Left renal pelvis (tissue), 4 donors: ENCODE measurements around the gene CADM4. TPM values are rescaled to one million over a fixed set of nuclear protein-coding genes. Genes with fewer than 3 reads are reported as not detected.
"Not testable (repeated sequence)": the region's sequence is repeated elsewhere in the genome, so short reads cannot be mapped to it uniquely, and the experiment has no call there.

ENCODE experiments used
- DNase-seq, 4 donors: peaks; one replicate each; pipeline ENCODE4 v3.0.0-alpha.2; 2013; ENCODE audit warnings: low read depth in 4 of 4, low spot score in 3 of 4
- polyA plus RNA-seq, 4 donors: library from polyadenylated mRNA; unstranded; fragments of 120-200 nt; gene quantifications; one replicate each; pipeline ENCODE4 v1.2.1, GENCODE V29; 2013; ENCODE audit not compliant: insufficient read length in 4 of 4

The CADM4 gene
- polyA plus RNA-seq, 4 donors, result 30.7 to 54.3 (median 43.1) TPM

- no peak for DNase-seq
These were observed 24.4 kb upstream of the CADM4 start for GRCh38 chr19:43664018-43664417.

GRCh38 chr19:43662487-43662886 lies 22.8 kb upstream of the CADM4 start:
- no peak for DNase-seq

GRCh38 chr19:43660971-43661360 lies 21.3 kb upstream of the CADM4 start:
- no peak for DNase-seq

GRCh38 chr19:43660301-43660970 lies 20.8 kb upstream of the CADM4 start:
- no peak for DNase-seq

- DNase-seq, result no peak
These were observed 18.8 kb upstream of the CADM4 start for GRCh38 chr19:43658494-43658893.

- no peak for DNase-seq
These were observed 18.4 kb upstream of the CADM4 start for GRCh38 chr19:43658001-43658400.

GRCh38 chr19:43656436-43656835 lies 16.8 kb upstream of the CADM4 start:
- no peak for DNase-seq

- DNase-seq, result no peak
These were observed 12.9 kb upstream of the CADM4 start for GRCh38 chr19:43652546-43652874.

- no peak for DNase-seq
These were observed 12.3 kb upstream of the CADM4 start for GRCh38 chr19:43651758-43652545.

- DNase-seq, result not testable (repeated sequence)
These were observed 10.6 kb upstream of the CADM4 start for GRCh38 chr19:43650276-43650675.

- DNase-seq, result no peak
These were observed 9.9 kb upstream of the CADM4 start for GRCh38 chr19:43649514-43649913.

- no peak for DNase-seq
These were observed 9.0 kb upstream of the CADM4 start for GRCh38 chr19:43648633-43649032.

GRCh38 chr19:43644181-43644580 lies 4.5 kb upstream of the CADM4 start:
- DNase-seq, result no peak

- no peak for DNase-seq
These were observed 3.7 kb upstream of the CADM4 start for GRCh38 chr19:43643326-43643725.

- DNase-seq, result no peak
These were observed 2.9 kb upstream of the CADM4 start for GRCh38 chr19:43642531-43642930.

GRCh38 chr19:43641333-43641732 lies 1.7 kb upstream of the CADM4 start:
- DNase-seq, result no peak

- DNase-seq, result no peak
These were observed 741 bp upstream of the CADM4 start for GRCh38 chr19:43640424-43640757.

- no peak for DNase-seq
These were observed 593 bp downstream of the CADM4 start for GRCh38 chr19:43638995-43639518.

GRCh38 chr19:43638214-43638994 lies 1.2 kb downstream of the CADM4 start:
- DNase-seq, result no peak

- DNase-seq, result no peak
These were observed 3.4 kb downstream of the CADM4 start for GRCh38 chr19:43636121-43636683.

- not testable (repeated sequence) for DNase-seq
These were observed 4.1 kb downstream of the CADM4 start for GRCh38 chr19:43635561-43635940.
